ENCODE results near the gene CACNA1D. TPM values are rescaled to one million over a fixed set of nuclear protein-coding genes. Genes with fewer than 3 reads are reported as not detected.

Gene CACNA1D
- total RNA-seq, 2 donors from 2014 or later: 9.9 to 20.4 TPM

DNA sequence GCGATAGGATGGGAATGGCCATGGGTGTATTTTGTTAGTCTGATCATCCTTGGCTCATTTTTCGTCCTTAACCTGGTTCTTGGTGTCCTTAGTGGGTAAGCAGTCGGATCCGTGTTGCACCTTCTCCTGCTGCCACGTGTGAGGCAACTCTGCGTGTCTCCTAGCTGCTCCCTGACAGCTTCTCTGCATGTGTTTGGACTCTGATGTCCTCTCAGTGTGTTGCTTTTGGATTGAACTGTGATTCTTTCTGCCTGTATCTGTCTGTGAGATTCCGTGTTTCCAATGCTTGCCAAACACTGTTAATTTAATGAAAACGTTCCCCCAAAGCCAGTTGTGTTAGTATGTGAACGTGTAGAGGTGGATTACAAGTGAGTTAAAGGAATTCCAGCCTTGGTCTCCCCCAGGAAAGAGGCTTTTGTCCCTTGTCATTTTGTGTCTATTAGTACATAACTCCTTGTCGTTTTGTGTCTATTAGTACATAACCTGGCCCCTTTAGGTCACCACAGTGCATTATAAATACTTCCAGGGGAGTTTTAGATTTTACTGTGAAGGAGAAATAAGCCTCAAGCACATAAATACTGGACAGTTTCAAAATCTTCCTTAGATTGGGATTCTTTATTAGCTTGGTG, 179.4 kb downstream of the CACNA1D start:
- intact Hi-C loops (cut with DNase I): no loop called here
- no peak for ATAC-seq
- no peaks in the 10 kb centered on the region for H3K4me1 ChIP-seq

DNA sequence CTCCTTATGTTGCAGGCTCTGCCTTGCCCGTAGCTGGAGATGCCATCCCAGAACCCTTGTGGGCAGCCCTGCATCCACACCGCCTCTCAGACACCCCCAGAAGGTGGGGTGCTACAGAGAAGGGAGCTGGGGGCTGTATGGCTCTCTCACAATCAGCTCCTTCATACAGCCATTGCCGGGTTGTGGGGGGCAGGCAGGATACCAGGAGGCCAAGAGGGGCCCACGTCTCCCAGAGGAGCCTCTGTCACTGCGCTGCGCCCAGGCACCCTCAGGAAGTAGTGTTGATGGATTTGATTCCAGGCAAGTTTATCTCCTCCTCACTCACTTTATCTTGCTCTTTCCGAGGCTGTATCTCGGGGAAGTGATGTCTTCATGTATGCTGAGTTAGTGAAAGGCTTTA, 180.2 kb downstream of the CACNA1D start:
- no peak overlapping the region for H3K4me3 ChIP-seq
- 66 to 70% methylated on average over 8 of the region's 8 CpGs for WGBS, 2 donors
- H3K9me3 ChIP-seq: no peaks in the 10 kb centered on the region
- no peaks in the 10 kb centered on the region for H3K27me3 ChIP-seq
- H3K4me1 ChIP-seq: no peaks in the 10 kb centered on the region
- ATAC-seq: no peak
- intact Hi-C loops (cut with DNase I): no loop called here
- DNase-seq: no peak
- H3K27ac ChIP-seq: no peak overlapping the region
- TF ChIP-seq, protein P1, sequence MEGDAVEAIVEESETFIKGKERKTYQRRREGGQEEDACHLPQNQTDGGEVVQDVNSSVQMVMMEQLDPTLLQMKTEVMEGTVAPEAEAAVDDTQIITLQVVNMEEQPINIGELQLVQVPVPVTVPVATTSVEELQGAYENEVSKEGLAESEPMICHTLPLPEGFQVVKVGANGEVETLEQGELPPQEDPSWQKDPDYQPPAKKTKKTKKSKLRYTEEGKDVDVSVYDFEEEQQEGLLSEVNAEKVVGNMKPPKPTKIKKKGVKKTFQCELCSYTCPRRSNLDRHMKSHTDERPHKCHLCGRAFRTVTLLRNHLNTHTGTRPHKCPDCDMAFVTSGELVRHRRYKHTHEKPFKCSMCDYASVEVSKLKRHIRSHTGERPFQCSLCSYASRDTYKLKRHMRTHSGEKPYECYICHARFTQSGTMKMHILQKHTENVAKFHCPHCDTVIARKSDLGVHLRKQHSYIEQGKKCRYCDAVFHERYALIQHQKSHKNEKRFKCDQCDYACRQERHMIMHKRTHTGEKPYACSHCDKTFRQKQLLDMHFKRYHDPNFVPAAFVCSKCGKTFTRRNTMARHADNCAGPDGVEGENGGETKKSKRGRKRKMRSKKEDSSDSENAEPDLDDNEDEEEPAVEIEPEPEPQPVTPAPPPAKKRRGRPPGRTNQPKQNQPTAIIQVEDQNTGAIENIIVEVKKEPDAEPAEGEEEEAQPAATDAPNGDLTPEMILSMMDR (IDR thresholded peaks at IDR 0.05): no peak
- TF ChIP-seq POLR2A (IDR thresholded peaks at IDR 0.05): no peak
- no peaks in the 10 kb centered on the region for H3K36me3 ChIP-seq (replicated peaks in 1 of 2; ENCODE audit: insufficient read depth in 1 of 2, low read depth in 2 of 2)

More for the DNA sequence above, 179.4 kb downstream of the CACNA1D start:
- no peak for DNase-seq
- Histone ChIP-seq H3K27me3 (no peaks in the 10 kb centered on the region), H3K36me3 (replicated peaks in 1 of 2; ENCODE audit: insufficient read depth in 1 of 2, low read depth in 2 of 2) (no peaks in the 10 kb centered on the region), H3K27ac (no peak overlapping the region), H3K9me3 (no peaks in the 10 kb centered on the region), H3K4me3 (no peak overlapping the region)
- TF ChIP-seq, protein P1 (IDR thresholded peaks at IDR 0.05): no peak
- no peak for TF ChIP-seq POLR2A (IDR thresholded peaks at IDR 0.05)
- WGBS, 2 donors: 64 to 70% methylated on average over 10 of the region's 10 CpGs

DNA sequence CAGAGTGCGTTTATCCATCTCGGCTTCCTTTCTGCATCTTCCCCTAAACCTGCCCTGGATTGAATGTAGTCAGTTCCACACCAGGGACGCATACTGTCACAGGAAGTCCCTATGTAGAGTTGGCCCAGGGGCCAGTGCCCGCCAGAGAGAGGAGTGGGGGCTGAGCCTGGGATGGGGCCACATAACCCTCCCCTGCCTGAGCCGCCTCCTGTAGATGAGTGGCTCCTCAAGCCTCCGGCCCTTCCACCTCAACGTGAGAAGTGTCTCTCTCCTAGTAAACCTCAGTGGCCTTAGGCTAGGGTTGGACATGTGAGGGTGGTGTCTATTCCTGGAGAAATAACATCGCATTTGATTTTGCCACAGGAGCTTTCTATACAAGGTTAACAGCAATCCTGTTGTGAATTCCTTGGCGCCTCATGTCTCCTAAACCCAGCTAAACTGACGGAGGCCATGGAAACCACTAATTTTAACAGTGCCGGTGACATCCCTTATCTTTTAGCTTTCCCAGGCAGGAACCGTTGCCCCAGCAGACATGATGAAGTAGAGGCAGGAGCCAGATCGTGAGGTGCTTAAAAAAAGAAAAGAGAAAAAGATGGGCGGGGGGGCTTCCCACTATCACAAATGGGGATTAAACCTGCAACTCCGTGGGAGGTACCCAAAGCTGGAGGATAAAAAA, 180.7 kb downstream of the CACNA1D start:
- DNase-seq (no peak), ATAC-seq (no peak)
- Histone ChIP-seq H3K9me3 (no peaks in the 10 kb centered on the region), H3K4me1 (no peaks in the 10 kb centered on the region), H3K27ac (no peak overlapping the region), H3K4me3 (no peak overlapping the region), H3K36me3 (replicated peaks in 1 of 2; ENCODE audit: insufficient read depth in 1 of 2, low read depth in 2 of 2) (no peaks in the 10 kb centered on the region), H3K27me3 (no peaks in the 10 kb centered on the region)
- TF ChIP-seq, protein P1 (IDR thresholded peaks at IDR 0.05): no peak
- no peak for TF ChIP-seq POLR2A (IDR thresholded peaks at IDR 0.05)
- 70 to 80% methylated on average over 15 of the region's 15 CpGs for WGBS, 2 donors
- intact Hi-C loops (cut with DNase I): no loop called here

DNA sequence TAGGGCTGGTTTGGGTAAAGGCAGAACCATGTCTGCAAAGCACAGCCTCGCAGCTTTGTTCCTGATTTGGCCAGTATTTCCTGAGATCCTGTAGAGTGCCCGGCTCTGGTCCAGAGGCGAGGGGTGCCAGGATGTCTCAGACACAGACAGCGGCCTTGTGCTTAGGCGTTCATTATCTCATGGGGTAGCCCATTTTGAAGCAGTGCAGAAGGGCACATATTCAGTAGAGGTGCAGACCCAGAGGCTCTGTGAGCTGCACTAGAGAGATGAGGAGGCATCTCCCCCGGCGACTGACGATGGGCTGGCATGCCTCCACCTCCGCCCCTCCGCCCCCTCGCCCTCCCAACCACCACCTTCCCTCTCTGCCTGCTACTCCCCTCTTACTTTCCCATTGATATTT, 181.5 kb downstream of the CACNA1D start:
- no peak overlapping the region for H3K4me3 ChIP-seq
- H3K36me3 ChIP-seq (replicated peaks in 1 of 2; ENCODE audit: insufficient read depth in 1 of 2, low read depth in 2 of 2): no peaks in the 10 kb centered on the region
- DNase-seq (no peak), ATAC-seq (no peak)
- no peak overlapping the region for H3K27ac ChIP-seq
- H3K4me1 ChIP-seq: no peaks in the 10 kb centered on the region
- no peaks in the 10 kb centered on the region for H3K9me3 ChIP-seq
- H3K27me3 ChIP-seq: no peaks in the 10 kb centered on the region
- TF ChIP-seq, protein P1 (IDR thresholded peaks at IDR 0.05): no peak
- TF ChIP-seq POLR2A (IDR thresholded peaks at IDR 0.05): no peak
- intact Hi-C loops (cut with DNase I): no loop called here
- WGBS, 2 donors: 70 to 80% methylated on average over 8 to 11 of the region's 11 CpGs

DNA sequence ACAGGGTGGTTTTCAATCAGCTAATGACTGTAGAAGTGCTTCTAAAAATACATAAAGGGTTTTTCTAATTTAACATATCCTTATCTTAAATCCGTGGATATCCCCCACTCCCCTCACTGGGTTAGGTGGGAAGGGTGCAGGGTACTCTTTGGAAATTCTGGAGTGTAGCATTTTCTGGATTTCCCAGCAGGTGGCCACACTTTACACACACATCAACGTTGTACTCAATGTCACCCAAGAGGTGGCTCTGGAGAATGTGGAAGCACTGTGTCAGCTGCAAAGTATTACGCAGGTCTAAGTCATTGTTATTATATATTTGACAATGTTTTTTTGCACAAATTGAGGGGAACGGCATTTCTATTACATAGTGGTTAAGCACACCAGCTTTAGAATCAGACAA, 183.0 kb downstream of the CACNA1D start:
- no peaks in the 10 kb centered on the region for H3K4me1 ChIP-seq
- TF ChIP-seq, protein P1 (IDR thresholded peaks at IDR 0.05): peak in 5 of 7 experiments; percentile 11 to 52 (median 38)
- TF ChIP-seq POLR2A (IDR thresholded peaks at IDR 0.05): no peak
- ATAC-seq: no peak
- H3K36me3 ChIP-seq (replicated peaks in 1 of 2; ENCODE audit: insufficient read depth in 1 of 2, low read depth in 2 of 2): no peaks in the 10 kb centered on the region
- 21 to 23% methylated on average over 4 of the region's 4 CpGs for WGBS, 2 donors
- intact Hi-C loops (cut with DNase I): no loop called here
- H3K27ac ChIP-seq: no peak overlapping the region
- peak in 2 of 4 donors; percentile 28 to 34 for DNase-seq
- no peak overlapping the region for H3K4me3 ChIP-seq
- no peaks in the 10 kb centered on the region for H3K9me3 ChIP-seq
- no peaks in the 10 kb centered on the region for H3K27me3 ChIP-seq

All from body of pancreas (tissue), 4 donors.